Limb (tissue), 2 donors: ENCODE data around the gene HS3ST3B1.

Source experiments
- DNase-seq, 2 donors: peaks; one replicate each; pipeline ENCODE4 v3.0.0-alpha.2; 2016; ENCODE audit errors: extremely low spot score in 2 of 2

Gene HS3ST3B1

DNA sequence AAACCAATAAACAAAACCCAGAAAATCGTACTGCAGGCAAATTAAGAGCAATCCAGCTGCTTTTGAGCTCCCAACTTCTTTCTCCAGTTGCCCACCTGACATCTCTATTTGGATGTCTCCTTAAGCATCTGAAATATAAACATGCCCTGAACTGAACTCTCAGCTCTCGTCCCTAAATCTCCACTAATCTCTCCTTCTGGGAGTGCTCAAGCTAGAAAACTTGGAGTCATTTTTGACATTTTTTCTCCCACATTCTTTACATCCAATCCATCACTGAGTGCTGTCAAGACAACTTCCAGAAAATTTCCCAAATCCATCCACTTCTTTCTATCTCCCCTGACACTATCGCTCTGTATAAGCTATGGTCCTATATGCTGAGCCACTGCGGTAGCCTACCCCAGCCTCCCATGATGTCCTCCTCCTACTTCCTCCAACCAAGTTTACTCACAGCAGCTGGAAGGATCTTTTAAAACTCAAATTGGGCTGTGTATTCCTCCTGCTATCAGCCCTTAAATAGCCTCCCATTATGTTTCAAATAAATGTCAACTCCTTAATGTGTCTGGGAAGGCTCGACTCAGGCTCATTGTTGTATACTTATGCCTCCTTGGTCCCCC, 53.1 kb downstream of the HS3ST3B1 start:
- DNase-seq = no peak

DNA sequence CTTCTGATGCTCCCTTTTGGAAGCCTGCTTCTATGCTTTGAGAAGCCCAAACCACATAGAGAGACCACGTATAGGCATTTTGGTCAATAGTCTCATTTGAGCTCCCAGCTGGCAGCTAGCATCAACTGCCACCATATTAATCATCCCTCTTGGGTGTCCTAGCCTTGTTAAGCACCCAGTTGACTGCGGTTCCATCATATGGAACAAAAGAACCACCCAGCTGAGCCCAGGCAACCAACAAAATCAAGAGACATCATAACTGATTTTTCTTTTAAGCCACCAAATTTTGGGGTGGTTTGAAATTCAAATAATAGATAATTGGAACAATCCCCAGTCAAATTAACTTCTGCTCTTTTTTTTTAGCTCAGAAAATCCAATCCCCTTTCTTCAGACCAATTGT, 53.9 kb downstream of the HS3ST3B1 start:
- no peak for DNase-seq

DNA sequence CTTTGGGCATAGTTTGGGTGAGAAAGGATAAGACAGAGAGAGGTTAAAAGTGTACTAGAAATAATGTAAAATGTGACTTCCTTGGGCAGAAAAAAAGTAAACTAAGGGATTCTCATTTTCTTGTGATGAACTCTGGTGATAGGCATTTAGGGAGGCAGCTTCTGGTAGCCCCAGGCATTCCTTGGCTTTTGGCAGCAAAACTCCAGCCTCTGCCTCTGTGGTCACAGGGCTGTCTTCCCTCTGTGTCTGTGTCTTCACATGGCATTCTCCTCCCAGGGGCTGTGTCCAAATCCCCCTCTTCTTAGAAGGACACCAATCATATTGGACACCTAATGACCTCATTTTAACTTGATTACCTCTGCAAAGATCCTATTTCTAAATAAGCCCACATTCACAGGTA, 54.7 kb downstream of the HS3ST3B1 start:
- no peak for DNase-seq

DNA sequence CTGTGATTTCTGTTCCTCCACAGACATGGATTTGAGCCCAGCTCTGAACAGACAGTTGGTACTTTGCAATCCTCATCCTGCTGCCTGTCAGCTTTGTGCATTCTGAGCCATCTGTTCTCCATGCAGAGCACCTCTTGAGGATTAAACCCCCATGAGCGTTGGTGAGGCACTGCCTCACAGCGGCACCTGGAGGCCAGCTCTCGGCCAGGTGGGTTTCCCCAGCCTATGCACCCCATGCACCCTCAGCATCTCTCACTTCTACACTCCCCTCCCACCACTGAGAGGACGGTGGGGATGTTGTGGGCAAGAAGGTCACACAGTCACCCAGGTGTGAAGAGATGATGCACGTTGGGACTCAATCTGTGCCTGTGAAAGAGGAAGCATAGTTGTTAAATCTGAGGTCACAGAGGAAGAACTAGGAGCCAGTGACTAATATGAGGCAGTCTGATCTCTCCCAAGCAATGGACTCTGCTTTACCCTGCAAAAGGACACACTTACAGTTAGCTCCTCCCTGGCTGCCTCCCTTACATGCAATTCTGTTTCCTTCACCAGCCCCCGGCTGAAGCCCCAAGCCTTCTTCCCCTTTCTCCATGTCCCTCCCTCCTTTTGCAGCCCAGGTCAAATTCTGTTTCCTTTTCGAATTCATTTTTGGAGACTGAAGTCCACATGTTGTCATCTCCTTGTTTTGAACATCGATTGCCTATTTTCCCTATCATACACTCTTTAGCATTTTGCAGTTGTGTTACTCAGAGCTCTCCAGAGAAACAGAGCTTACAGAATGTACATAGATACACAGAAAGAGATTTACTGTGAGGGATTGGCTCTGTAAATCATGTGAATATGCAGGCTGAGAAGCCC, 58.5 kb downstream of the HS3ST3B1 start:
- no peak for DNase-seq

DNA sequence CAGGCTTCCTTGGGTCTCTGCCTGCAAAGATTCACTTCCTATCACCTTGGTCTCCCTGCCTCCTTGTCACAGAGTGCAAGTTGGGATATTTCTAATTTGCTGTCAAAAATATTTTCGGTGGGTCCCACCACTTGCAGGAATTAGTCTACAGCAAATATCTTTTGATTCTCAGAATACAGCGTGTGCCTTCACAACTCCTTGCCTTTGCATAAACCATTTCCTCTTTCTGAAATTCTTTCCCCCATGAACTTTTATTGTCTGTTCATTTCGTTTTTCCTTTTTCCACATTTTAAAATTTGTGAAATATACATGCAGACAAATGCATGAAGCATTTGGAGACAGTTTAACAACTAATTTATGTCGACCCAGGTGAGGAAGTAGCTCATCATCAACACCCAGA, 60.0 kb downstream of the HS3ST3B1 start:
- no peak for DNase-seq

DNA sequence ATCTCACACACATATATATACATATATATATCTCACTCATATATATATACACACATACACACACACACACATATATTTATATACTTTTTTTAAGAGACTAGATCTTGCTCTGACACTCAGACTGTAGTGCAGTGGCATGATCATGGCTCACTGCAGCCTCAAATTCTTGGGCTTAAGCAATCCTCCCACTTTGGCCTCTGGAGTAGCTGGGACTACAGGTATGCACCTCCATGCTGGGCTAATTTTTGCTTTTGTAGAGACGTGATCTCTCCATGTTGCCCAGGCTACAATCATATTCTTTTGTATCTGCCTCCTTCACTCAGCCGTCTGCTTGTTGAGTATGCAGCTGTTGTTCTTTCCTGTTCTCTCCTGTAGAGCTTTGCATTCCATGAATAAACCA, 60.6 kb downstream of the HS3ST3B1 start:
- DNase-seq = no peak

DNA sequence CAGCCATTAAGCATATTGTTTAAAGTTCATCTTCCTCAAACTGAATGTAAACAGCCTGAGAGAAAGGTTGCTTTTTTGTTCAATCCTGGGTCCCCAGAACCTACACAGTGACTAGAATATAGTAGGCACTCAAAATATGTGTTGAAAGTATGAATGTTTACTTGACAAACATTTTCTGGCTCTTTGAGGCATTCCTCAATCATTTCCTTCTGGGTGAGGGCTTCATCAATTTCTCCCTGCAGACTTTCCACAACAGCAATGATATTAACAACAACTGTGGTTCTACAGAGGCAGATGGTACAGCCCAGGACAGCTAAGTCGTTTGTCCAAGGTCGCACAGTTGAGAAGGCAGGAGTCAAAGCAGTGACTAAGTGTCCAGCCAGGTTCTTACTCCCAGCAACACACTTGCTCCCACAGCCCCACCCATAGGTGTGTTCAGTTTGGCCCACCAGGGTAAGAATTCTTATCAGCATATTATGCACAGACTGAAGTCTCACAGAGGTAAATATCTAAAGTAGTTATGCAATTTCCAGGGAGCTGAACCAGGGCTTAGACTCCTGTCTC, 61.1 kb downstream of the HS3ST3B1 start:
- no peak for DNase-seq

DNA sequence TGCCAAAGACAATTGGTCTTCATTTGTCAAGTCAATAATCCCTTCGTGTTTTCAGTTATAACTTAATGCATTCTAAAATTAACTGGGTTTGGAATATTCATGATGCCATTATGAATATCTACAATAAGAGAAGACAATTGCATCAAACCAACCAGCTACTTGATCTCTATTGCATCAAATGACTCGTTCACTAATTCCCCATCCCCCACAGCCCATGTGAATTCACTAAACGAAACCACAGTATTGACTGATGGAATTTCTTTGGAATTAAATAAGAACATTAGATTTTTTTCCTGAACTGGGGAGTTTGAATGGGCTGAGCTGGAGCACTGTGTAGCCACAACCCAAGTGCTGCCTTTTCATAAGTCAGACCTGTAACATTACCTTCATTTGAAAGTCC, 65.3 kb downstream of the HS3ST3B1 start:
- no peak for DNase-seq

DNA sequence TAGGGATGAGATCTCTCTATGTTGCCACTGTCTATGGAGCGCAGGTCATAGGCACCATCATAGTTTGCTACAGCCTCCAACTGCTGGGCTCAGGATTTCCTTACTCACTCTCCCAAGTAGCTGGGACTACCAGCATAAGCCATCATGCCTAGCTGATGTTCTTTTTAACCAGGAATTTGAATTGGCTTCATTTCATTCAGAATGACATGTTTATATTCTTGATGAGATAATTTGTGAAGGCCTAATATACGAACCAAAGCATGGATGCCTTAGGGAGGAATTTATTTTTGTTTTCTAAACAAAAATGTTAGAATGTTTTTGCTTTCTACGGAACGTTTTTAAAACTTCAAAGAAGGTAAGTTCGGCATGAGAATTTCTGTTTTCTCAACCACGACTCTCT, 71.6 kb downstream of the HS3ST3B1 start:
- no peak for DNase-seq

DNA sequence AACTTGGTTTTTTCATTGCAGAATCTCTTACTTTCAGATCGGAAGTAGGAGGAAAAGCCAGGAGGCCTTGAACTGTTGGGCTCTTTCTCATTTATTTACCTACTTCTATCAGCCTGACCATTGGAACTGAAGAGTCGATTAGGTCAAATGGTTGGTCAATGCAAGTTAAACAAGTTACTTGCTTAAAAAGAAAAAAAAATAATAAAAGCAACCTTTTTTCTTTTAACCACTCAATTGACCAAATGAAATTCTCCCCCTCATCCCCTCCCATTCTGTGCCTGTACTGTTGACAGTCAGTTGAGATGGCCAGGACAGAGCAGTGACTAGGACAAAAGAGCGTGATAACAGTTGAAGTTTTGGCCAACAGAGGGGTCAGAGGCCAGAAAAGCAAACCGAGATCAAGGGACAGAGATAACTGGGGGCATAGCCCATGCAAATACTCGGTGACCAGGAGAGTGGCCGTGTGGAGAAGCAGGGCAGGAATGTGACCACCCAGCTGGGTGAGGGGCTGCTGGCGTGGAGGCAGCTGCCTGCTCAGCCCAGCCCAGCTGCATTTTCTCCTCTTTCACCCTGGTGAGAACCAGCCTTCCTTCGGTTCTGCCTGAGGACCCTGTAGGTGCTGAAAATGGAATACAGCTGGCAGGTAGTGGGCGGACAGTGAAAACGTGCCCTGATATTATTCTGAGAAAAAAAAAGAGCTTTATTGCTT, 72.2 kb downstream of the HS3ST3B1 start:
- no peak for DNase-seq

DNA sequence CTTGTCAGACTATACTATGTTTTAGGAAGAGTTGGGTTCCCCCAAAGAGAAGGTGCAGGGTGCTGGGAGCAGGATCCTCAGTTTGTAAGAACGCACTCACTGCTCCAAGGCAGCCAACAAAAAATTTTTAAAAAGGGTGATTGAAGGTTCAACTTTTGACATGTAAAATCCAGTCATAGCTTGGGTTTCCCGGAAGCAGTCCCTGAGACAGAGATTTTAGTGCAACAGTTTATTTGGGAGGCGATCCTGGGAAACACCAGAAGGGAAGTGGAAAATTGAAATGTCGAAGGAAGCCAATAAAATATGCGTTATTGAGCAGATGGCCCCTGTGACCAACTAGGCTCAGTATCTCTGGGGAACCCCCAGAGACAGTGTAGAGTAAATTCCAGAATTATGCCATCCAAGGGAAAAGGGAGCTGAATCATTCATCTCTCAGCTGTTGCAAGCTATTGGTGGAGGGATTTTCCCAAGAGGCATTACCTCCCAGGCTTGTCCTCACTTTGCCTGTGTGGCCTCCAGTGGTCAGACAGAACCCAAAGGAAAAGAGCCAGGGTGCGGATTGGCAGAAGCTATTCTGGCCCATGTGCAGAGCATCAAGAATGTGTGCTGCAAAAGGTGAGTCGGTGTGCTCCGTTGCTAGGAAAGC, 72.9 kb downstream of the HS3ST3B1 start:
- DNase-seq = no peak

DNA sequence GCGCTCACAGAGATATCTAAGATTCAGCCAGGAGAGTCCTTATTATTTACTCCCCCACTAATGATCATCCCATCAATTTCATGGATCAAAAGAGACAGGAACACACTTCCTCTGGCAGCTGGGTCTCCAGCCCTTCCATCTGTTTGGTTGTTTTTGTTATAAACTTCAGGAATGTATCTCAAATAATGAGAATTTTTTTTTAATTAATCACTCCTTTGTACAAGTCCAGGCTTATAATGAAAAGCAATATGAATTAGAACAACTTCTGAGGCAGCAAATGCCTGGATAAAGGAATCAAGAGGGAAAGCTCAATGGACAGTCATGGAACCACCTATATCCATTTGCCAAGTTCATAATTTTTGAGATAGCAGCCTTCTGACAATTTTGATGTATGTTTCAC, 73.4 kb downstream of the HS3ST3B1 start:
- no peak for DNase-seq

DNA sequence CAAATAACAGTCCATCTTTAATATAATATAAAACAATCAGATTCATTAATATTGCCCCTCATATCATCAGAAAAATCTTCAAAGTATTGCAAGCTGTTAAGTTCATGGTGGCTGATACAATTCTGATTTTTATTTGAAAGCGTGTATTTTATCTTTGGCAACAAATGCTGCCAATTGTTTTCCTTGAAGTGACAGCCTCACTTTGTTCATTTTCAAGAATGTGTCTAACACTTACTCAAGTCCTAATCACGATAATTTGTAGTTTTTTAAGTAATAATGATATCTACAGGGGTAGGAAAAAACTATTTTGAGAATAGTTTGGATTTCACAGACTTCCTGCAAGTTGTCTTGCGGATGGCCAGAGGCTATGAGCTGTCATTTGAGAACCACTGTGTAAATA, 75.8 kb downstream of the HS3ST3B1 start:
- DNase-seq = no peak

DNA sequence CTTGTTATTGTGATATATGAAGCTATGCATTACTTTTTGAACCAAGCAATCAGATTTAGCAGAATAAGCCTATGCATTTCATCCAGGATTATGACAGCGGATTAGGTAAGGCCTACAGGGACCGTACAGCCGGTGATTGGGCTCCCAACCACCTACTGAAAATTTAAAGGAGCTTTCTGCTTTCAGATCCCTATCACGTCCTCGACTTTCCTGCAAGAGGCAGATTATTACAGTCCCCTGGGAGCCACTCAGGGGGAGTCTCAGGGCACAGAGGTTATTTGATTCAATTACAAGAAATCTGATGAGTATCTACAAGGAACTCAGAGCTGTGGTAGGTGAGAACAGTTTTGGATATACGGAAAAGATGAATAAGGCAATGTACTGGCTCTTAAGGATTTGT, 80.7 kb downstream of the HS3ST3B1 start:
- no peak for DNase-seq

DNA sequence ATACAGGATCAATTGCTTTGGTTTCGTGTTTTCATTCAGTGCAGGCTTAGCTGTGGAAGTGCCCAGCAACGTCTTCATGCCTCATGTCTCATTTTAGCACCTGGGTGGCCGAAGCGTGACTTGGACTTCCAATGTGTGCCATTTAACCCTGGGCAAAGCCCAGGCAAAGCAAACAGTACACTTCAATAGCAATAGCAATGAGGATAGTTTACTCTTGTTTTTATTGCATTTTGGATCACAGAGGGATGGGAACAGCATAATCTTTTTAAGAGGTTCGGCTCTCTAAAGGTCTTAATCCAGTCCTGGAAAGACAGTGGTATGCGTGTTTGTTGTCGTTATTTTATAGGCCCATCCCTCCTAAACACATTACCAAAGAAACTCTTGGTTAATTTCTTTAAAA, 86.2 kb downstream of the HS3ST3B1 start:
- DNase-seq = no peak

DNA sequence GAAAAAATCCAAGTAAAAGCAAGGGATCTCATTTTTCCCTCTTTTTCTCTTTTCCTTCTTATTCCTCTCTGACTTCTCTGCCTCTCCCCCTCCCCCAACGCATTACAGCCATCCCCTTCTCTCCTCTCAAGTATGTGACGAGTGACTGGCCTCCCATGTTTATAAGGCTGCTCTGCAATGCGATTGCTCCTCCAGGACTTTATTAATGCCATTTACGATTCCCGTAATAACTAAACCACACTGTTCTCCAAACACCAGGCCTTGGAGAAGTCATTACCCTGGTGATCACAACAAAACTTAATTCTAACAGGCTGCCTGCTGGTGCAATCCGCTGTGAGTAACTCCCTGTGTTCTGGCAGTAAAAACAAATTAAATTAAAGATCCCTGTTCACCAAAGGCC, 88.8 kb downstream of the HS3ST3B1 start:
- no peak for DNase-seq

DNA sequence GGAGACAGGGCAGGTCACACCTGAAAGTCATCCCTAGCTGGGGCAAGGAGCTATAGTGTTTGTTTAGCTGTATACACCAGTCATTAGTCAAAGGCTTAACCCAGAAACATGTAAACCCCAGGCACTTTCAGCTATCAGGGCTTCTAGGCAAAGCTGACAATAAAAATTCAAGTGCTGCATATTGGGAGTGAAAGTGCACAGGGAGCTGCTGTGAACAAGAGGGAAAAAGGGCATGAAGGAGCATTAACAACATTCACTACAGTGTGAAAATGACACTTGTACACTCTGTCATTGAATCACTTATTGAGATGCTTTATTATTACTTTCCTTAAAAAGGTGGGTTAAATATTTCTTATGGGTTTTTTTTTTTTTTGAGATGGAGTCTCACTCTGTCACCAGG, 92.8 kb downstream of the HS3ST3B1 start:
- no peak for DNase-seq

DNA sequence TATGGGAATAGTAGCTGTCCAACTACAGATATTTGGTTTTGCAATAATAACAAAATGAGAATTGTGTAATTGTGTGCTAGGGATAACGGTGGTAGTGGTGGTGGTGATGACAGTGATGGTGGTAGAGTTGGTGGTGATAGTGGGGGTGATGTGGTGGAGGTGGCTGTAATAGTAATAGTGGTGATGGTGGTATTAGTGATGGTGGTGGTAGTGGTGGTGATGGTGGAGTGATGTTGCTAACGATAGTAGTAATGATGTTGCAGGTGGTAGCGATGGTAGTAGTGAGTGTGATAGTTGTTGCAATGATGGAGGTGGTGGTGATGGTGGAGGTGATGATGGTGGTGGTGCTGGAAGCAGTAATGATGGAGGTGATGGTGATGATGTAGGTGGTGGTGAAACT, 94.4 kb downstream of the HS3ST3B1 start:
- DNase-seq = no peak

DNA sequence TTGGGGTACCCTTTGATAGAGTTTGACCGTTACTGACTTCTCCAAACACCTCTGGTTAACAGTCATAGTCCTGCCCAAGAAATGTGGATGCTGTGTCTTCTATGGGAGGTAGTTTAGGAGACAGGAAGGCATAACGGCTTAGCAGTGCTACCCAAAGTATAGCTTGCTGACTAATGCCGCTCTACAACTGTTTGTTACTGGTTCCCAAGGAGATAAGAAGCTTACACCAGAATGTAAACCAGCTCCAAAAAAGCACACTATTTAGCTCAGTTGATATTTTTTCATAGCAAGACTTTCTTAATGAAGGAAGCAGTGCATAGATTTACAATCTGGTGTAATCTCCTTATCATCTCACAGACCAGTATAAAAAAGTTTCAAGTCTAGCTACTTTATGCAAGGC, 95.7 kb downstream of the HS3ST3B1 start:
- no peak for DNase-seq

DNA sequence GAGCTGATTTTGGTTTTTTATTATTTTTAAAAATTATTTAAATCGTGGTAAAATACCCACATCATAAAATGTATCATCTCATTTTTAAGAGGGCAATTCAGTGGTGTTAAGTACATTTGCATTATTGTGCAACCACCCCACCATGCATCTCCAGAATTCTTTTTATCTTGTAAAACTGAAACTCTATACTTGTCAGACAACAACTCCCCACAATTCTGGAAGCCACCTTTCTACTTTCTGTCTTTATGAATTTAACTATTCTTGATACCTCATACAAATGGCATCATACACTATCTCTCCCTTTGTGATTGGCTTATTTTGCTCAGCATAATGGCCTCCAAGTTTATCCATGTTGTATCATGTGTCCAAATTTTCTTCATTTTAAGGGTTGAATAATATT, 97.9 kb downstream of the HS3ST3B1 start:
- no peak for DNase-seq
